HL-60 (cell line): ENCODE data around the gene RAB11FIP3.
"Not testable (repeated sequence)": the region's sequence is repeated elsewhere in the genome, so short reads cannot be mapped to it uniquely, and the experiment has no call there.

Source experiments
- DNase-seq, 2 experiments: peaks; one replicate each; pipeline ENCODE4 v3.0.0-alpha.2; 2010 to 2020; ENCODE audit warnings: low read depth in 1 of 2, low spot score in 1 of 2
- H3K27ac ChIP-seq: fragments of 250-450 bp; sonication (Bioruptor Pico); replicated peaks from 2 replicates; pipeline ENCODE4 v1.5.1; 2020; ENCODE audit warnings: mild to moderate bottlenecking, moderate library complexity
- H3K27me3 ChIP-seq: fragments of 250-450 bp; sonication (Bioruptor Pico); 2 replicates; pipeline ENCODE4 v1.5.1; 2021; ENCODE audit warnings: mild to moderate bottlenecking, moderate library complexity; ENCODE audit not compliant: insufficient read depth, poor library complexity, severe bottlenecking
- H3K4me3 ChIP-seq: replicated peaks from 2 replicates; pipeline ENCODE4 v1.5.1; 2011; ENCODE audit warnings: mild to moderate bottlenecking, control low read depth, low read length; ENCODE audit not compliant: insufficient read depth
- CTCF ChIP-seq: IDR thresholded peaks from one replicate; pipeline ENCODE4 v1.5.1; 2011; ENCODE audit warnings: low read length, control low read depth, inconsistent platforms; ENCODE audit not compliant: insufficient read depth
- GABPA ChIP-seq: IDR thresholded peaks from 2 replicates; pipeline ENCODE4 v1.6.1; 2012; ENCODE audit warnings: low read depth
- POLR2AphosphoS5 ChIP-seq: IDR thresholded peaks from 2 replicates; pipeline ENCODE4 v1.6.1; 2012; ENCODE audit warnings: low read depth
- SPI1 ChIP-seq: IDR thresholded peaks from 2 replicates; pipeline ENCODE4 v1.6.1; 2012; ENCODE audit warnings: low read depth, mild to moderate bottlenecking, borderline replicate concordance
- TF ChIP-seq, protein P1 (sequence below): IDR thresholded peaks from 2 replicates; pipeline ENCODE4 v1.6.1; 2012; ENCODE audit warnings: low read depth; ENCODE audit not compliant: insufficient replicate concordance

The RAB11FIP3 gene

DNA sequence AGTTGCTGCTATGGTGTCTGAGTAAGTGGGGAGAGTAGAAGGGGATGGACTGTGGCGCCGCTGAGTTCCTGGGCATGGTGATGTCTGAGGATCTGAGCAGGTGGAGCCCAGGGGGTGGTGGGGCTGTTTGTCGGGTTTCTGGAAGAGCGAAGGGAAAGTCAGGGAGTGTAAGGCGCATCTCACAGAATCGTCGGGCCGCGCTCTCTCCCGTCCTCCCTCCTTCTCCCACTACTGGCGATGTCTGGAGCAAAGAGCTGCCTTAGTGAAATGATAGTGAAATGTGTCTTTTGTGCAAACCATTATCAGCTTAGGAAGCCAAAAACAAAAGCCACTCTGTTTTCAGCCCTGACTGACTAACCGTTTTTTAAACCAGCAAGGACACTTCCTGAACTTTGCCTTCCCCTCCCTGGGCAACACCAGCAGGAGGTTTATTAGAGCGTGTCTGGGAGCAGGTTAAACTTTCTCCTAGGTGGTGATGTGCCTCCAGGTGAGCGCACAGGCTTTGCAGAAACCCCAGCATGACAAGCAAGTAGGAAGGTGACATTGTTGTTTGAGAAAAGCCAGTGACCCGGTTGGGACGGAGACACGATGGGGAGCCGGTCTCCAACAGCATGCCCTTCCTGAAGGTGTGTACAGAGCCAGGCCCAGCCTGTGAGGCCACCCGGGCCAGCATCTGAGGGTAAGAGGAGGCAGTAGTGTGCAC is 49.1 kb downstream of the RAB11FIP3 start:
- Histone ChIP-seq H3K4me3 (no peak overlapping the region), H3K27me3 (no peaks in the 10 kb centered on the region)
- no peak for DNase-seq

DNA sequence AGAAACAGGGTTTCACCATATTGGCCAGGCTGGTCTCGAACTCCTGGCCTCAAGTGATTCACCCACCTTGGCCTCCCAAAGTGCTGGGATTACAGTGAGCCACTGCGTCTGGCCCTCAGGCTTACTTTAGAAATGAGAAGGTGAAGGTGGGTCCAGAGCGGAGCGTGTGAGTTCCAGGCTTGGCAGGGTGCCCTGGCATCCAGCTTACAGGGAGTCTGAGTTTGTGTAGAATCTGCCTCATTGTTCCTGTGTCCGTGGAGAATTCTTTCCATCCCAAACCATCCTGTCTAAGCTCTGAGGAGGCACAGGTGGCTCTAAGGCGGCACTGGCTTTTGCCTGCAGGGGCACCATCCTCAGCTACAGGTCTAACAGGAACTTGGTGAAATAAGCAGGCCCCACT is 50.6 kb downstream of the RAB11FIP3 start:
- TF ChIP-seq SPI1 (no peak), GABPA (no peak), POLR2AphosphoS5 (no peak), CTCF (no peak)
- TF ChIP-seq, protein P1, sequence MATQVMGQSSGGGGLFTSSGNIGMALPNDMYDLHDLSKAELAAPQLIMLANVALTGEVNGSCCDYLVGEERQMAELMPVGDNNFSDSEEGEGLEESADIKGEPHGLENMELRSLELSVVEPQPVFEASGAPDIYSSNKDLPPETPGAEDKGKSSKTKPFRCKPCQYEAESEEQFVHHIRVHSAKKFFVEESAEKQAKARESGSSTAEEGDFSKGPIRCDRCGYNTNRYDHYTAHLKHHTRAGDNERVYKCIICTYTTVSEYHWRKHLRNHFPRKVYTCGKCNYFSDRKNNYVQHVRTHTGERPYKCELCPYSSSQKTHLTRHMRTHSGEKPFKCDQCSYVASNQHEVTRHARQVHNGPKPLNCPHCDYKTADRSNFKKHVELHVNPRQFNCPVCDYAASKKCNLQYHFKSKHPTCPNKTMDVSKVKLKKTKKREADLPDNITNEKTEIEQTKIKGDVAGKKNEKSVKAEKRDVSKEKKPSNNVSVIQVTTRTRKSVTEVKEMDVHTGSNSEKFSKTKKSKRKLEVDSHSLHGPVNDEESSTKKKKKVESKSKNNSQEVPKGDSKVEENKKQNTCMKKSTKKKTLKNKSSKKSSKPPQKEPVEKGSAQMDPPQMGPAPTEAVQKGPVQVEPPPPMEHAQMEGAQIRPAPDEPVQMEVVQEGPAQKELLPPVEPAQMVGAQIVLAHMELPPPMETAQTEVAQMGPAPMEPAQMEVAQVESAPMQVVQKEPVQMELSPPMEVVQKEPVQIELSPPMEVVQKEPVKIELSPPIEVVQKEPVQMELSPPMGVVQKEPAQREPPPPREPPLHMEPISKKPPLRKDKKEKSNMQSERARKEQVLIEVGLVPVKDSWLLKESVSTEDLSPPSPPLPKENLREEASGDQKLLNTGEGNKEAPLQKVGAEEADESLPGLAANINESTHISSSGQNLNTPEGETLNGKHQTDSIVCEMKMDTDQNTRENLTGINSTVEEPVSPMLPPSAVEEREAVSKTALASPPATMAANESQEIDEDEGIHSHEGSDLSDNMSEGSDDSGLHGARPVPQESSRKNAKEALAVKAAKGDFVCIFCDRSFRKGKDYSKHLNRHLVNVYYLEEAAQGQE = no peak
- Histone ChIP-seq H3K27ac (no peak overlapping the region), H3K27me3 (no peaks in the 10 kb centered on the region), H3K4me3 (no peak overlapping the region)
- no peak for DNase-seq

More for the DNA sequence above, 49.1 kb downstream of the RAB11FIP3 start:
- no peak for TF ChIP-seq CTCF
- no peak overlapping the region for H3K27ac ChIP-seq

- Histone ChIP-seq H3K27ac (no peak overlapping the region), H3K4me3 (no peak overlapping the region), H3K27me3 (no peaks in the 10 kb centered on the region)
- TF ChIP-seq SPI1 = no peak
- TF ChIP-seq, protein P1 = no peak
- no peak for TF ChIP-seq POLR2AphosphoS5
- TF ChIP-seq CTCF = no peak
- no peak for TF ChIP-seq GABPA
- no peak for DNase-seq
Observed at GRCh38 chr16:477301-478157, 52.1 kb downstream of the RAB11FIP3 start.

GRCh38 chr16:478287-478686 is 52.8 kb downstream of the RAB11FIP3 start:
- H3K27me3 ChIP-seq, DNase-seq, H3K4me3 ChIP-seq, H3K27ac ChIP-seq: not testable (repeated sequence)
